Amniotic epithelial cell (primary cell): ENCODE results near the gene SYDE2.

Source experiments
- DNase-seq: peaks from one replicate; pipeline ENCODE4 v3.0.0-alpha.2; 2010; ENCODE audit warnings: low read depth

Gene SYDE2

DNA sequence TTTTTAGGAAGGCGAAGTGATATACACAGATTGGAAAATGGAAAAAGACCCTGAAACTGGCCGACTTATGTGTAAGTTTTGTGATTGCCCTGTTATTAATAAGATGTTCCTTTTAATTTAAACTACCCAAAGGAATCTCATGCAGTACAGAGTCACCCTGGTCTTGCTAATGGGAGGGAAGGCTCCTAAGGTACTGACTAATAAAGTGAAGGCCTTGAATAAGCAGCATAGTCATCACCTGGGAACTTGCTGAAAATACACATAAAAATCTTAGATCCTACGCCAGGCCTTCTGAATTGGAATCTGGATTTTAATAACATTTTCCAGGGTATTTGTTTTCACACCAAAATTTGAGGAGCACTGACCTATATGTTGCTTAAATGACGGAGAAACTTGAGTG lies 79.1 kb downstream of the SYDE2 start:
- DNase-seq, result no peak

GRCh38 chr1:85118751-85119150 lies 82.1 kb downstream of the SYDE2 start:
- DNase-seq, result peak; percentile 8

- DNase-seq, result no peak
These were observed 84.0 kb downstream of the SYDE2 start for GRCh38 chr1:85116856-85117255.

DNA sequence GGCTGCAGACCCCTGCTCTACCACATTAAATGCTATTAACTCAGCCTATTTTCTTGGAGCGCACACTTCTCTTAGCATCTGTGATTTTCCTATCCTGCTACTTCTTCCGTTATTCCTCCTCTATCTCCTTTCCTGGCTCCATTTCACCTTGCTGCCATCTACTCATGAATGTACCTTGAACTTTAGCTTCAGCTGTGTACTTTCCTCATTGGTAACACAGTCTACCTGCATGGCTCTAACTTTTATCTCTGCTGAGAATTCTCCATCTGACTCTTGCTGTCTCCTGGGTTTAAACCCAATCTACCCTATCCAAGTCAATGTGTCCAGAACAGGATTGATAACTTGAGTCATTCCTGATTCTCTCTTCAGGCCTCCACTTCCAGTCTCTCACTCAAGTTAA lies 84.9 kb downstream of the SYDE2 start:
- no peak for DNase-seq

DNA sequence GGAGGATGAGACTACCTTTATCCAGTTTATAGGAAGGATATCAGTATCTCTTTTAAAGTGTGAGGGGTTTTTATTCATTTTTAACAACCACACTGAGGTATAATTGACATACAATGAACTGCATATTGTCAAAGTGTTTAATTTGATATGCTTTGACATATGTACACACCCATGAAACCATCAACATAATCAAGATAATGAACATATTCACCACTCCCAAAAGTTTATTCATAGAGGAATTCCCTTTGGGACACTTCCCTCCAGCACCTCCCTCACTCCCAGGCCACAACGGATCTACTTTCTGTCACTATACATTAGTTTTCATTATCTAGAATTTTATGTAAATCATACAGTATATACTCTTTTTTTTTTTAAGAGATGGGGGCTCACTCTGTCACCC lies 89.1 kb downstream of the SYDE2 start:
- DNase-seq, result no peak

GRCh38 chr1:85109475-85109874 lies 91.3 kb downstream of the SYDE2 start:
- DNase-seq, result peak; percentile 67
